ENCODE measurements around the gene RNF151. TPM values are rescaled to one million over a fixed set of nuclear protein-coding genes. Genes with fewer than 3 reads are reported as not detected.

RNF151 gene
- total RNA-seq, 1 donor from 2014 or later: 0.70 TPM

GRCh38 chr16:1979271-1980029 is 12.8 kb downstream of the RNF151 start:
- Mint-ChIP-seq H3K4me3 (no peak overlapping the region), H3K9me3 (no peaks in the 10 kb centered on the region), H3K36me3 (ENCODE audit: low read depth) (peaks cover 12% of the 10 kb centered on the region), H3K4me1 (ENCODE audit: low read depth) (no peaks in the 10 kb centered on the region), H3K27me3 (ENCODE audit: insufficient read depth) (peaks cover 29% of the 10 kb centered on the region), H3K27ac (no peak overlapping the region)
- DNase-seq (ENCODE audit: low spot score): no peak
- intact Hi-C loops (cut with micrococcal nuclease): loop anchor here (5.0 kb wide), 1 partner anchor 43 kb away; no protein-coding TSS in a partner anchor

- peaks cover 11% of the 10 kb centered on the region for H3K36me3 Mint-ChIP-seq (ENCODE audit: low read depth)
- intact Hi-C loops (cut with micrococcal nuclease): loop anchor here (5.0 kb wide), 1 partner anchor 42 kb away; no protein-coding TSS in a partner anchor
- no peaks in the 10 kb centered on the region for H3K9me3 Mint-ChIP-seq
- H3K27ac Mint-ChIP-seq: no peak overlapping the region
- no peak overlapping the region for H3K4me3 Mint-ChIP-seq
- no peak for DNase-seq (ENCODE audit: low spot score)
- H3K4me1 Mint-ChIP-seq (ENCODE audit: low read depth): no peaks in the 10 kb centered on the region
- H3K27me3 Mint-ChIP-seq (ENCODE audit: insufficient read depth): peaks cover 29% of the 10 kb centered on the region
Measured at GRCh38 chr16:1980030-1980769, 13.5 kb downstream of the RNF151 start.

GRCh38 chr16:1980770-1981087 is 14.1 kb downstream of the RNF151 start:
- peaks cover 13% of the 10 kb centered on the region for H3K36me3 Mint-ChIP-seq (ENCODE audit: low read depth)
- H3K27ac Mint-ChIP-seq: no peak overlapping the region
- H3K4me3 Mint-ChIP-seq: no peak overlapping the region
- H3K9me3 Mint-ChIP-seq: no peaks in the 10 kb centered on the region
- no peaks in the 10 kb centered on the region for H3K4me1 Mint-ChIP-seq (ENCODE audit: low read depth)
- intact Hi-C loops (cut with micrococcal nuclease): loop anchor here (5.0 kb wide), 1 partner anchor 42 kb away; no protein-coding TSS in a partner anchor
- DNase-seq (ENCODE audit: low spot score): no peak
- H3K27me3 Mint-ChIP-seq (ENCODE audit: insufficient read depth): peaks cover 29% of the 10 kb centered on the region

GRCh38 chr16:1981398-1981836 is 14.8 kb downstream of the RNF151 start, which contains the start of gene NOXO1:
Gene NOXO1, minus strand, starts transcription at chr16:1981469. Its CDS starts 290 bp downstream, at chr16:1981179.
- Mint-ChIP-seq H3K9me3 (no peaks in the 10 kb centered on the region), H3K27me3 (ENCODE audit: insufficient read depth) (peaks cover 29% of the 10 kb centered on the region), H3K4me3 (peak within 1 kb of the TSS; percentile 77), H3K27ac (no peak within 1 kb of the TSS), H3K4me1 (ENCODE audit: low read depth) (no peaks in the 10 kb centered on the region), H3K36me3 (ENCODE audit: low read depth) (peaks cover 10% of the 10 kb centered on the region)
- intact Hi-C loops (cut with micrococcal nuclease): loop anchor here (5.0 kb wide), 1 partner anchor 41 kb away; no protein-coding TSS in a partner anchor
- no peak for DNase-seq (ENCODE audit: low spot score)

- DNase-seq (ENCODE audit: low spot score): no peak
- no peaks in the 10 kb centered on the region for H3K9me3 Mint-ChIP-seq
- peaks cover 29% of the 10 kb centered on the region for H3K27me3 Mint-ChIP-seq (ENCODE audit: insufficient read depth)
- no peak overlapping the region for H3K4me3 Mint-ChIP-seq
- H3K36me3 Mint-ChIP-seq (ENCODE audit: low read depth): peaks cover 15% of the 10 kb centered on the region
- intact Hi-C loops (cut with micrococcal nuclease): loop anchor here (5.0 kb wide), 1 partner anchor 40 kb away; no protein-coding TSS in a partner anchor
- H3K27ac Mint-ChIP-seq: no peak overlapping the region
- H3K4me1 Mint-ChIP-seq (ENCODE audit: low read depth): no peaks in the 10 kb centered on the region
Measured at GRCh38 chr16:1982013-1982433, 15.4 kb downstream of the RNF151 start.

GRCh38 chr16:1982991-1983543 is 16.4 kb downstream of the RNF151 start:
- Mint-ChIP-seq H3K4me3 (peak overlapping the region; percentile 77), H3K4me1 (ENCODE audit: low read depth) (no peaks in the 10 kb centered on the region), H3K36me3 (ENCODE audit: low read depth) (peaks cover 12% of the 10 kb centered on the region), H3K9me3 (no peaks in the 10 kb centered on the region), H3K27ac (peak overlapping the region; percentile 21), H3K27me3 (ENCODE audit: insufficient read depth) (peaks cover 29% of the 10 kb centered on the region)
- intact Hi-C loops (cut with micrococcal nuclease): loop anchor here (5.0 kb wide), 1 partner anchor 39 kb away; no protein-coding TSS in a partner anchor
- no peak for DNase-seq (ENCODE audit: low spot score)

- peak; percentile 80 for DNase-seq (ENCODE audit: low spot score)
- Mint-ChIP-seq H3K27ac (peak within 1 kb of the TSS; percentile 29), H3K4me3 (peak within 1 kb of the TSS; percentile 84), H3K4me1 (ENCODE audit: low read depth) (peaks cover 4% of the 10 kb centered on the region), H3K9me3 (no peaks in the 10 kb centered on the region), H3K36me3 (ENCODE audit: low read depth) (peaks cover 14% of the 10 kb centered on the region), H3K27me3 (ENCODE audit: insufficient read depth) (peaks cover 32% of the 10 kb centered on the region)
- intact Hi-C loops (cut with micrococcal nuclease): loop anchor here (1.0 to 5.0 kb wide), 4 partner anchors 9 to 39 kb away; partner anchors contain the start of genes NDUFB10 and TBL3
Measured at GRCh38 chr16:1983544-1984346, 17.1 kb downstream of the RNF151 start, which contains the start of gene GFER. Gene GFER, plus strand, starts transcription at chr16:1984193. Its CDS starts 26 bp downstream, at chr16:1984219.

- Mint-ChIP-seq H3K9me3 (no peaks in the 10 kb centered on the region), H3K27ac (peak overlapping the region; percentile 29), H3K4me1 (ENCODE audit: low read depth) (peaks cover 8% of the 10 kb centered on the region), H3K4me3 (peak overlapping the region; percentile 84), H3K27me3 (ENCODE audit: insufficient read depth) (peaks cover 39% of the 10 kb centered on the region), H3K36me3 (ENCODE audit: low read depth) (peaks cover 14% of the 10 kb centered on the region)
- intact Hi-C loops (cut with micrococcal nuclease): loop anchor here (1.0 to 5.0 kb wide), 4 partner anchors 8 to 38 kb away; partner anchors contain the start of genes NDUFB10 and TBL3
- DNase-seq (ENCODE audit: low spot score): no peak
Measured at GRCh38 chr16:1984347-1985225, 17.9 kb downstream of the RNF151 start.

- Mint-ChIP-seq H3K27ac (no peak overlapping the region), H3K4me3 (peak overlapping the region; percentile 84), H3K36me3 (ENCODE audit: low read depth) (peaks cover 14% of the 10 kb centered on the region), H3K9me3 (no peaks in the 10 kb centered on the region), H3K4me1 (ENCODE audit: low read depth) (peaks cover 8% of the 10 kb centered on the region), H3K27me3 (ENCODE audit: insufficient read depth) (peaks cover 32% of the 10 kb centered on the region)
- DNase-seq (ENCODE audit: low spot score): no peak
- intact Hi-C loops (cut with micrococcal nuclease): no loop called here
Measured at GRCh38 chr16:1985466-1986150, 19.0 kb downstream of the RNF151 start.

GRCh38 chr16:1987198-1987597 is 20.5 kb downstream of the RNF151 start:
- no peak for DNase-seq (ENCODE audit: low spot score)
- no peaks in the 10 kb centered on the region for H3K9me3 Mint-ChIP-seq
- peaks cover 14% of the 10 kb centered on the region for H3K36me3 Mint-ChIP-seq (ENCODE audit: low read depth)
- peaks cover 17% of the 10 kb centered on the region for H3K4me1 Mint-ChIP-seq (ENCODE audit: low read depth)
- intact Hi-C loops (cut with micrococcal nuclease): no loop called here
- H3K27ac Mint-ChIP-seq: no peak overlapping the region
- H3K27me3 Mint-ChIP-seq (ENCODE audit: insufficient read depth): peaks cover 21% of the 10 kb centered on the region
- no peak overlapping the region for H3K4me3 Mint-ChIP-seq

All from activated T-helper 1 cell treated with anti-CD3 and anti-CD28 coated beads, Interleukin-12 subunit alpha, Interleukin-12 subunit beta, Interleukin-2, Interleukin-4 antibody, amounts not matched to agents 30 ng/mL and 10 ng/mL and 1 ng/mL, durations not matched to agents 14 hours and 24 hours and 36 hours (primary cell).